Endodermal cell (in vitro differentiated cells): ENCODE data around the gene FAS. TPM values are rescaled to one million over a fixed set of nuclear protein-coding genes. Genes with fewer than 3 reads are reported as not detected.
A peak's percentile ranks its signal among the peaks of the same experiment; 100 is the strongest.

Experiments used
- DNase-seq: peaks from one replicate; pipeline ENCODE4 v3.0.0-alpha.2; 2017
- H3K27ac ChIP-seq: 2 replicates; pipeline ENCODE4 v1.5.1; 2013; ENCODE audit warnings: mild to moderate bottlenecking, low read depth, low read length, moderate library complexity
- H3K27me3 ChIP-seq: 2 replicates; pipeline ENCODE4 v1.6.1; 2013; ENCODE audit warnings: mild to moderate bottlenecking, low read length, moderate library complexity; ENCODE audit not compliant: insufficient read depth, control insufficient read depth, poor library complexity, severe bottlenecking
- H3K36me3 ChIP-seq: 2 replicates; pipeline ENCODE4 v1.7.0; 2013; ENCODE audit warnings: mild to moderate bottlenecking, low read length, moderate library complexity; ENCODE audit not compliant: control insufficient read depth, insufficient read depth
- H3K4me1 ChIP-seq: one replicate; pipeline ENCODE4 v1.7.0; 2013; ENCODE audit warnings: low read length; ENCODE audit not compliant: control insufficient read depth, insufficient read depth
- H3K4me3 ChIP-seq: 2 replicates; pipeline ENCODE4 v1.5.1; 2013; ENCODE audit warnings: mild to moderate bottlenecking, low read length, moderate library complexity
- H3K9ac ChIP-seq: 2 replicates; pipeline ENCODE4 v1.6.1; 2013; ENCODE audit warnings: mild to moderate bottlenecking, low read length, moderate library complexity; ENCODE audit not compliant: poor library complexity, severe bottlenecking; ENCODE audit errors: extremely low read depth
- H3K9me3 ChIP-seq: 2 replicates; pipeline ENCODE4 v1.6.1; 2013; ENCODE audit warnings: mild to moderate bottlenecking, low read length, moderate library complexity; ENCODE audit not compliant: control insufficient read depth
- H3K27ac Mint-ChIP-seq: 2 replicates; pipeline ENCODE4 v1.8.0; 2020; ENCODE audit warnings: mixed read lengths
- H3K27me3 Mint-ChIP-seq: 2 replicates; pipeline ENCODE4 v1.8.0; 2021; ENCODE audit warnings: mild to moderate bottlenecking, mixed read lengths; ENCODE audit not compliant: insufficient read depth
- H3K36me3 Mint-ChIP-seq: 2 replicates; pipeline ENCODE4 v1.8.0; 2020; ENCODE audit warnings: low read depth, mixed read lengths
- H3K4me1 Mint-ChIP-seq: 2 replicates; pipeline ENCODE4 v1.8.0; 2020; ENCODE audit warnings: mixed read lengths
- H3K4me3 Mint-ChIP-seq: 2 replicates; pipeline ENCODE4 v1.8.0; 2020; ENCODE audit warnings: mild to moderate bottlenecking, moderate library complexity, mixed read lengths
- H3K9me3 Mint-ChIP-seq: 2 replicates; pipeline ENCODE4 v1.8.0; 2020; ENCODE audit warnings: mild to moderate bottlenecking, mixed read lengths
- WGBS, 2 experiments: methylation state at CpG; one replicate each; pipeline versions ENCODE4 v1.1.5 to v1.1.7; 2013; ENCODE audit warnings: missing lambda C conversion rate in 2 of 2, mixed read lengths in 1 of 2; ENCODE audit not compliant: insufficient coverage in 1 of 2, insufficient read length in 1 of 2; 5-methylcytosine and 5-hydroxymethylcytosine counted together
- total RNA-seq, 2 donors: library from RNA; stranded (reverse); fragmentation: NEBNext Ultra II Directional in 1 of 2; extraction: Animal tissue kit (Norgen Biotek cat#: 25700) in 1 of 2; gene quantifications; 2 replicates in 1 of 2; 3 replicates in 1 of 2; pipeline ENCODE4 v1.2.1, GENCODE V29; 2021
- TF ChIP-seq, protein P1 (sequence below): fragments of 200-600 bp; sonication (generic); conservative IDR thresholded peaks from 2 replicates; pipeline ENCODE4 v1.5.0; 2021; ENCODE audit warnings: antibody characterized with exemption, mild to moderate bottlenecking

The FAS gene
- total RNA-seq, 2 donors from 2014 or later, result 0.95 TPM; not detected in 1

DNA sequence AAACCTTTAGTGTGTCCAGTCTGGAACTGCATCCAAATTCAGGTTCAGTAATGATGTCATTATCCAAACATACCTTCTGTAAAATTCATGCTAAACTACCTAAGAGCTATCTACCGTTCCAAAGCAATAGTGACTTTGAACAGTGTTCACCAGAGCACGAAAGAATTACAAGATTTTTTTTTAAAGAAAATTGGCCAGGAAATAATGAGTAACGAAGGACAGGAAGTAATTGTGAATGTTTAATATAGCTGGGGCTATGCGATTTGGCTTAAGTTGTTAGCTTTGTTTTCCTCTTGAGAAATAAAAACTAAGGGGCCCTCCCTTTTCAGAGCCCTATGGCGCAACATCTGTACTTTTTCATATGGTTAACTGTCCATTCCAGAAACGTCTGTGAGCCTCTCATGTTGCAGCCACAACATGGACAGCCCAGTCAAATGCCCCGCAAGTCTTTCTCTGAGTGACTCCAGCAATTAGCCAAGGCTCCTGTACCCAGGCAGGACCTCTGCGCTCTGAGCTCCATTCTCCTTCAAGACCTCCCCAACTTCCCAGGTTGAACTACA, 694 bp upstream of the FAS start:
- peaks cover 5% of the 10 kb centered on the region for H3K4me1 Mint-ChIP-seq
- TF ChIP-seq, protein P1, sequence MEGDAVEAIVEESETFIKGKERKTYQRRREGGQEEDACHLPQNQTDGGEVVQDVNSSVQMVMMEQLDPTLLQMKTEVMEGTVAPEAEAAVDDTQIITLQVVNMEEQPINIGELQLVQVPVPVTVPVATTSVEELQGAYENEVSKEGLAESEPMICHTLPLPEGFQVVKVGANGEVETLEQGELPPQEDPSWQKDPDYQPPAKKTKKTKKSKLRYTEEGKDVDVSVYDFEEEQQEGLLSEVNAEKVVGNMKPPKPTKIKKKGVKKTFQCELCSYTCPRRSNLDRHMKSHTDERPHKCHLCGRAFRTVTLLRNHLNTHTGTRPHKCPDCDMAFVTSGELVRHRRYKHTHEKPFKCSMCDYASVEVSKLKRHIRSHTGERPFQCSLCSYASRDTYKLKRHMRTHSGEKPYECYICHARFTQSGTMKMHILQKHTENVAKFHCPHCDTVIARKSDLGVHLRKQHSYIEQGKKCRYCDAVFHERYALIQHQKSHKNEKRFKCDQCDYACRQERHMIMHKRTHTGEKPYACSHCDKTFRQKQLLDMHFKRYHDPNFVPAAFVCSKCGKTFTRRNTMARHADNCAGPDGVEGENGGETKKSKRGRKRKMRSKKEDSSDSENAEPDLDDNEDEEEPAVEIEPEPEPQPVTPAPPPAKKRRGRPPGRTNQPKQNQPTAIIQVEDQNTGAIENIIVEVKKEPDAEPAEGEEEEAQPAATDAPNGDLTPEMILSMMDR, result no peak
- no peak overlapping the region for H3K9ac ChIP-seq

DNA sequence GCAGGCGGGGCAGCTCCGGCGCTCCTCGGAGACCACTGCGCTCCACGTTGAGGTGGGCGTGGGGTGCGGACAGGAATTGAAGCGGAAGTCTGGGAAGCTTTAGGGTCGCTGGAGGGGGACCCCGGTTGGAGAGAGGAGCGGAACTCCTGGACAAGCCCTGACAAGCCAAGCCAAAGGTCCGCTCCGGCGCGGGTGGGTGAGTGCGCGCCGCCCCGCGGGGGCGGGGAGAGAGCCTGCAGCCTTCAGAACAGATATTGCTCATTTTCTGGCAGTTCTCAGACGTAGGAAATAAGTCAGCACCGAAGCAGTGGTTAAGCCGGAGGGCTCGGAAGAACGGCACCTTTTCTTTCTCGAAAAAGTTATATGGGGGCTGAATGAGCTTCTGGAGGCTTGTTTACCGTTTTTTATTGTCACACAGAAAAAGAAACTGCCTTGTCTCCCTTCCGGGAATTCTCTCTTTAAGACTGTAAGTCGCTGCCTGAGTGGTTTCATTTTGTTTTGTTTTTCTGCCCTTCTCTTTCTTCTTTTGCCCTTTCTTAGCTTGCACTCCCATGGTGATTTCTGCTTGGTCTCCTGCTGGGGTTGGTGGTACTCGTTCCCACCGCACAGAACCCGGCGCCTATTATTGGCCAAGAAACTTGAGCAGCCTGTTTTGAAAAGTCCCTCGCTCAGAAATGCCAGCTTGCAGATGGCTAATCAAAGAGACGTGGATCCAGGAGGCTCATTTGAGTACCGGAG, 732 bp downstream of the FAS start:
- H3K36me3 Mint-ChIP-seq, result no peaks in the 10 kb centered on the region

More for the DNA sequence above, 694 bp upstream of the FAS start:
- H3K4me3 Mint-ChIP-seq, result peak overlapping the region; percentile 74
- Histone ChIP-seq H3K4me1 (no peaks in the 10 kb centered on the region), H3K9me3 (no peaks in the 10 kb centered on the region), H3K27ac (no peak overlapping the region), H3K27me3 (peaks cover 57% of the 10 kb centered on the region), H3K36me3 (no peaks in the 10 kb centered on the region), H3K4me3 (peak overlapping the region; percentile 90)
- H3K27me3 Mint-ChIP-seq, result peaks cover 48% of the 10 kb centered on the region
- H3K36me3 Mint-ChIP-seq, result no peaks in the 10 kb centered on the region
- 79 to 83% methylated on average over 6 to 8 of the region's 8 CpGs for WGBS, 2 experiments
- H3K9me3 Mint-ChIP-seq, result no peaks in the 10 kb centered on the region
- DNase-seq, result no peak
- H3K27ac Mint-ChIP-seq, result no peak overlapping the region

DNA sequence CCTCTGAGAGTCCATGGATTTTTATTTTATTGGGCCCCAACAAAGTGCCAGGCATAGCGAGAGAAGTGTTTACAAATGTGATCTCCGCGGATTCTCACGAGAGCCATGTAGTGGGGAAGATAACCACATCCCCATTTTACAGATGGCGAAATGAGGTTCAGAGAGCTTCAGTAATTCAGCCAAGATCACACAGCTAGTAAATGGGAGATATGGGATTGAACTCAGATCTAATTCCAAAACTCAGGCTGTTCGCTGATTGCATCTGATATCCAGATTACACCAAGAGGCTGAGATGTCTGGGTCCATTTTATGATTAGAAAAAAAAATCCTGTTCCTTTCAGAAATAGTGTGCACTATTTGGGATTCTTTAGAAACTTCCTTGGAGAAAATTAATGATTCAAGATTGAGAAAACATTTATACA, 1.3 kb downstream of the FAS start:
- peaks cover 57% of the 10 kb centered on the region for H3K27me3 ChIP-seq
- H3K9me3 ChIP-seq, result no peaks in the 10 kb centered on the region
- Mint-ChIP-seq H3K36me3 (no peaks in the 10 kb centered on the region), H3K27me3 (peaks cover 48% of the 10 kb centered on the region), H3K4me1 (no peaks in the 10 kb centered on the region), H3K9me3 (no peaks in the 10 kb centered on the region), H3K4me3 (peak overlapping the region; percentile 74), H3K27ac (no peak overlapping the region)
- no peaks in the 10 kb centered on the region for H3K36me3 ChIP-seq
- no peak for DNase-seq
- TF ChIP-seq, protein P1, result no peak
- WGBS, 2 experiments, result 35 to 57% methylated on average over 3 to 6 of the region's 6 CpGs
- no peaks in the 10 kb centered on the region for H3K4me1 ChIP-seq
- peak overlapping the region; percentile 90 for H3K4me3 ChIP-seq
- no peak overlapping the region for H3K27ac ChIP-seq
- H3K9ac ChIP-seq, result no peak overlapping the region

More for the DNA sequence above, 732 bp downstream of the FAS start:
- H3K9ac ChIP-seq, result peak overlapping the region; percentile 21
- no peaks in the 10 kb centered on the region for H3K9me3 ChIP-seq
- Mint-ChIP-seq H3K27ac (no peak overlapping the region), H3K27me3 (peaks cover 48% of the 10 kb centered on the region), H3K4me3 (peak overlapping the region; percentile 74), H3K4me1 (no peaks in the 10 kb centered on the region), H3K9me3 (no peaks in the 10 kb centered on the region)
- H3K36me3 ChIP-seq, result no peaks in the 10 kb centered on the region
- DNase-seq, result peak; percentile 74
- TF ChIP-seq, protein P1, result no peak
- H3K4me1 ChIP-seq, result no peaks in the 10 kb centered on the region
- 1 to 2% methylated on average over 22 to 38 of the region's 38 CpGs for WGBS, 2 experiments
- H3K27ac ChIP-seq, result peak overlapping the region; percentile 34
- peak overlapping the region; percentile 90 for H3K4me3 ChIP-seq
- H3K27me3 ChIP-seq, result peaks cover 57% of the 10 kb centered on the region
